Loucy (cell line): ENCODE results near the gene RBMS3.

ENCODE experiments used
- EZH2phosphoT487 ChIP-seq: fragments of 200-600 bp; IDR thresholded peaks from 2 replicates; pipeline ENCODE4 v1.6.1; 2018; ENCODE audit warnings: antibody characterized with exemption, mild to moderate bottlenecking, moderate library complexity, borderline replicate concordance
- TF ChIP-seq, protein P1 (sequence below): fragments of 200-600 bp; sonication (generic); conservative IDR thresholded peaks from 2 replicates; pipeline ENCODE4 v1.5.1; 2014; ENCODE audit warnings: mild to moderate bottlenecking, antibody characterized with exemption, low read length

DNA sequence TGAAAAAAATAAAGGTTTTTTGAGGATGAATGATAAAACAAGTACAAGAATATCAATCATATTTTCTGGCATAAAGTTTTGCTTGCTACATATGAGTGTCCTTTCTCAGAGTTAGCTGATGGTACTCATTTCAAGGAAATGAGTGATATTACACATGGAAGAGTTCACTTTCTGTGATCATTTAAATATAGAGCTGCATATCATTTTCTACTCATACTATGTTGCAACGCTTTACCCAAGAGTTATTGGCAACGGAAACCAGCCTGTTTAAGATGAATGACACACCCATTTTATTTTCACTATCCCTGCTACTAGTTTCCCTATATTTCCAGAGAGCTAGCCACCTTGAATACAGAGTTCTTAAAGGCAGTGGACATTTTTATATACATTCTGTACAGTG lies 35.4 kb upstream of the RBMS3 start:
- TF ChIP-seq, protein P1, sequence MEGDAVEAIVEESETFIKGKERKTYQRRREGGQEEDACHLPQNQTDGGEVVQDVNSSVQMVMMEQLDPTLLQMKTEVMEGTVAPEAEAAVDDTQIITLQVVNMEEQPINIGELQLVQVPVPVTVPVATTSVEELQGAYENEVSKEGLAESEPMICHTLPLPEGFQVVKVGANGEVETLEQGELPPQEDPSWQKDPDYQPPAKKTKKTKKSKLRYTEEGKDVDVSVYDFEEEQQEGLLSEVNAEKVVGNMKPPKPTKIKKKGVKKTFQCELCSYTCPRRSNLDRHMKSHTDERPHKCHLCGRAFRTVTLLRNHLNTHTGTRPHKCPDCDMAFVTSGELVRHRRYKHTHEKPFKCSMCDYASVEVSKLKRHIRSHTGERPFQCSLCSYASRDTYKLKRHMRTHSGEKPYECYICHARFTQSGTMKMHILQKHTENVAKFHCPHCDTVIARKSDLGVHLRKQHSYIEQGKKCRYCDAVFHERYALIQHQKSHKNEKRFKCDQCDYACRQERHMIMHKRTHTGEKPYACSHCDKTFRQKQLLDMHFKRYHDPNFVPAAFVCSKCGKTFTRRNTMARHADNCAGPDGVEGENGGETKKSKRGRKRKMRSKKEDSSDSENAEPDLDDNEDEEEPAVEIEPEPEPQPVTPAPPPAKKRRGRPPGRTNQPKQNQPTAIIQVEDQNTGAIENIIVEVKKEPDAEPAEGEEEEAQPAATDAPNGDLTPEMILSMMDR: no peak
- no peak for TF ChIP-seq EZH2phosphoT487
